DOHH2 (cell line): ENCODE data around the gene TTLL3.

Source experiments
- H3F3A ChIP-seq: fragments of 200-600 bp; sonication (generic), shearing (Covaris generic); 2 replicates; pipeline ENCODE4 v1.6.0; 2016; ENCODE audit warnings: antibody characterized with exemption, mild to moderate bottlenecking; ENCODE audit not compliant: control insufficient read depth, insufficient read depth
- H3K27ac ChIP-seq: fragments of 200-600 bp; sonication (generic); 2 replicates; pipeline ENCODE4 v1.5.1; 2014; ENCODE audit warnings: low read depth, mild to moderate bottlenecking, low read length, moderate library complexity
- H3K27me3 ChIP-seq: fragments of 200-600 bp; sonication (generic); 2 replicates; pipeline ENCODE4 v1.6.1; 2014; ENCODE audit warnings: mild to moderate bottlenecking, low read length, mixed read lengths; ENCODE audit not compliant: control insufficient read depth
- H3K36me3 ChIP-seq: fragments of 200-600 bp; sonication (generic); 2 replicates; pipeline ENCODE4 v1.6.1; 2014; ENCODE audit warnings: mild to moderate bottlenecking, low read length, moderate library complexity, mixed read lengths; ENCODE audit not compliant: control insufficient read depth
- H3K4me1 ChIP-seq: fragments of 200-600 bp; sonication (generic); 2 replicates; pipeline ENCODE4 v1.6.1; 2014; ENCODE audit warnings: mild to moderate bottlenecking, low read length, mixed read lengths; ENCODE audit not compliant: control insufficient read depth
- H3K4me2 ChIP-seq: fragments of 200-600 bp; sonication (generic); 2 replicates; pipeline ENCODE4 v1.6.0; 2014; ENCODE audit warnings: mild to moderate bottlenecking, low read length, moderate library complexity
- H3K4me3 ChIP-seq: fragments of 200-600 bp; sonication (generic); 2 replicates; pipeline ENCODE4 v1.5.1; 2014; ENCODE audit warnings: mild to moderate bottlenecking, low read length, mixed read lengths
- H3K79me2 ChIP-seq: fragments of 200-600 bp; sonication (generic); 2 replicates; pipeline ENCODE4 v1.6.1; 2014; ENCODE audit warnings: mild to moderate bottlenecking, low read length, mixed read lengths; ENCODE audit not compliant: control insufficient read depth
- H3K9me2 ChIP-seq: fragments of 200-600 bp; sonication (generic); replicated peaks from 2 replicates; pipeline ENCODE4 v1.6.1; 2014; ENCODE audit warnings: mild to moderate bottlenecking, low read length, mixed read lengths; ENCODE audit not compliant: control insufficient read depth
- H3K9me3 ChIP-seq: fragments of 200-600 bp; sonication (generic); 2 replicates; pipeline ENCODE4 v1.6.1; 2014; ENCODE audit warnings: antibody characterized with exemption, low read length, mixed read lengths; ENCODE audit not compliant: control insufficient read depth, insufficient read depth
- H4K20me1 ChIP-seq: fragments of 200-600 bp; sonication (generic); 2 replicates; pipeline ENCODE4 v1.6.0; 2014; ENCODE audit warnings: low read depth, mild to moderate bottlenecking, antibody characterized with exemption, low read length, moderate library complexity; ENCODE audit not compliant: control insufficient read depth, insufficient read depth
- EZH2phosphoT487 ChIP-seq: fragments of 200-600 bp; sonication (generic); IDR thresholded peaks from 2 replicates; pipeline ENCODE4 v1.6.1; 2017; ENCODE audit warnings: borderline replicate concordance, mild to moderate bottlenecking, antibody characterized with exemption, low read length, moderate library complexity, mixed read lengths
- TF ChIP-seq, protein P1 (sequence below): fragments of 200-600 bp; sonication (generic); IDR thresholded peaks from one replicate; pipeline ENCODE4 v1.5.1; 2014; ENCODE audit warnings: antibody characterized with exemption, mild to moderate bottlenecking, low read depth, low read length; ENCODE audit not compliant: poor library complexity, severe bottlenecking

The TTLL3 gene

DNA sequence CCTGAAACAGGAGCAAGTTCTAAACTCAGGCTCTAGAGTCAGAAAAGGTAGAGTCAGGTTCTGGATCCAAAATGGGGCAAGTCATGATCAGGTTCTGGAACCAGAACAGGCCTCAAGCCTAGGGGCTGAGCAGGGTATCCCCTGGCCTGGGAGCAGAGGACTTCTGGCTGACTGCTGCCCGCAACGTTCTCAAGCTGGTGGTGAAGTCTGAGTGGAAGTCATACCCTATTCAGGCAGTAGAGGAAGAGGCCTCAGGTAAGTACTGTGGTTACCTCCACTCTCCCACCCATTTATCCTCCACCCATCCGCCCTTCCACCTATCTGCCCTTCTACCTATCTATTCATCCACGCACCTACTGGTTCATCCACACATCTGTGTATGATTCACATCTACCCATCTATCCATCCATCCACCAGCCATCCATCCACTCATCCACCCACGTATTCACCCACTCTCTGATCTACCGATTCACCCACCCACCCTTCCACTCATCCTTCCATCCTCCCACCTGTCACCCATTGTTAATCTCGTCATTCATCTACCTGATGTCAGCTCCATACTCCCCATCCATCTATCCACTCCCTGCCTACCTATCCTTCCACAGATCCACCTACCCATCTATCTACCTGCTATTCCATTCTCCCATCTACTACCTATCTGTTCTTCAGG lies 8.7 kb downstream of the TTLL3 start:
- H3K4me3 ChIP-seq = no peak overlapping the region
- no peaks in the 10 kb centered on the region for H3F3A ChIP-seq
- H3K4me1 ChIP-seq = no peaks in the 10 kb centered on the region
- no peaks in the 10 kb centered on the region for H3K27me3 ChIP-seq
- no peaks in the 10 kb centered on the region for H3K9me3 ChIP-seq
- no peaks in the 10 kb centered on the region for H3K9me2 ChIP-seq
- H3K27ac ChIP-seq = no peak overlapping the region
- TF ChIP-seq, protein P1, sequence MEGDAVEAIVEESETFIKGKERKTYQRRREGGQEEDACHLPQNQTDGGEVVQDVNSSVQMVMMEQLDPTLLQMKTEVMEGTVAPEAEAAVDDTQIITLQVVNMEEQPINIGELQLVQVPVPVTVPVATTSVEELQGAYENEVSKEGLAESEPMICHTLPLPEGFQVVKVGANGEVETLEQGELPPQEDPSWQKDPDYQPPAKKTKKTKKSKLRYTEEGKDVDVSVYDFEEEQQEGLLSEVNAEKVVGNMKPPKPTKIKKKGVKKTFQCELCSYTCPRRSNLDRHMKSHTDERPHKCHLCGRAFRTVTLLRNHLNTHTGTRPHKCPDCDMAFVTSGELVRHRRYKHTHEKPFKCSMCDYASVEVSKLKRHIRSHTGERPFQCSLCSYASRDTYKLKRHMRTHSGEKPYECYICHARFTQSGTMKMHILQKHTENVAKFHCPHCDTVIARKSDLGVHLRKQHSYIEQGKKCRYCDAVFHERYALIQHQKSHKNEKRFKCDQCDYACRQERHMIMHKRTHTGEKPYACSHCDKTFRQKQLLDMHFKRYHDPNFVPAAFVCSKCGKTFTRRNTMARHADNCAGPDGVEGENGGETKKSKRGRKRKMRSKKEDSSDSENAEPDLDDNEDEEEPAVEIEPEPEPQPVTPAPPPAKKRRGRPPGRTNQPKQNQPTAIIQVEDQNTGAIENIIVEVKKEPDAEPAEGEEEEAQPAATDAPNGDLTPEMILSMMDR = no peak
- no peak for TF ChIP-seq EZH2phosphoT487
- no peak overlapping the region for H3K4me2 ChIP-seq
- no peaks in the 10 kb centered on the region for H4K20me1 ChIP-seq
- no peaks in the 10 kb centered on the region; the same call in 1 of the 2 replicates for H3K36me3 ChIP-seq
- no peaks in the 10 kb centered on the region for H3K79me2 ChIP-seq

DNA sequence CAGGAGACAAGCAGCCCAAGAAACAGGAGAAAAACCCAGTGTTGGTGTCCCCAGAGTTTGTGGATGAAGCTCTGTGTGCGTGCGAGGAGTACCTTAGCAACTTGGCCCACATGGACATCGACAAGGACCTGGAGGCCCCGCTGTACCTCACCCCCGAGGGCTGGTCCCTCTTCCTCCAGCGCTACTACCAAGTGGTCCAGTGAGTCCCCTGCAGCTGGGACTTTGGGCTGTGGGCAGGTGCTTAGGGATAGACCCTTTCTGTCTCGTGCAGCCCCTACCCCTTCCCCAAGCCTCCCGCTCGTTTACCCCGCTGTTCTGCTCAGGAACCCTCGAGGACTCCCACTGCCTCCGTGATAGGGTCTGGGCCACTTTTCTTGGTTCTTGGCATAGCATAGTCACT lies 10.5 kb downstream of the TTLL3 start:
- Histone ChIP-seq H4K20me1 (no peaks in the 10 kb centered on the region), H3K9me2 (no peaks in the 10 kb centered on the region), H3K36me3 (no peaks in the 10 kb centered on the region; the same call in 1 of the 2 replicates), H3F3A (no peaks in the 10 kb centered on the region), H3K27ac (no peak overlapping the region), H3K9me3 (no peaks in the 10 kb centered on the region), H3K4me3 (no peak overlapping the region), H3K4me2 (no peak overlapping the region), H3K79me2 (no peaks in the 10 kb centered on the region), H3K27me3 (no peaks in the 10 kb centered on the region), H3K4me1 (no peaks in the 10 kb centered on the region)
- no peak for TF ChIP-seq EZH2phosphoT487
- TF ChIP-seq, protein P1 = no peak

DNA sequence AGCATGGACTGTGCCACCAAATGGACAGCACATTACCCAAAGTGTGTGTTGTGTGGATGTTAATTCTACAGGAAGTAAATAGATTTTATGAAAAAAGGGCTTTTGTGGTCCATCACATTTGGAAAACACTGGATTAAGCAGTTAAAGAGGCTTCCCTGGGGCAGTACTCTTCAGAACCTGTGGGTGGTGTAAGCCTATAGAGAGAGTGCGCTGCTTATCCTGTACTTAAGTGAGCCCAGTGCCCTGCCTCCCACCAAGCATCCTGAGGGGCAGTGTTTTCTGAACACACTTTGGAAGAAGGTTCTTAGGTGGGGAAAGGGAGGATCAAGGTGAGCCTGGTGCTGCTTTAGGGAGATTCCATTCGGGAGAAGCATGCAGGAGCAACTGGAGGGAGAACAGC lies 10.9 kb downstream of the TTLL3 start:
- Histone ChIP-seq H4K20me1 (no peaks in the 10 kb centered on the region), H3K4me1 (no peaks in the 10 kb centered on the region), H3K9me2 (no peaks in the 10 kb centered on the region), H3F3A (no peaks in the 10 kb centered on the region), H3K9me3 (no peaks in the 10 kb centered on the region), H3K4me2 (no peak overlapping the region), H3K27ac (no peak overlapping the region), H3K79me2 (no peaks in the 10 kb centered on the region), H3K27me3 (no peaks in the 10 kb centered on the region), H3K36me3 (no peaks in the 10 kb centered on the region; the same call in 1 of the 2 replicates), H3K4me3 (no peak overlapping the region)
- TF ChIP-seq EZH2phosphoT487 = no peak
- TF ChIP-seq, protein P1 = no peak
